HG02610 (cell line): Measurements from ENCODE around the gene EGLN2.
"Not testable (repeated sequence)": the region's sequence is repeated elsewhere in the genome, so short reads cannot be mapped to it uniquely, and the experiment has no call there.

Experiments
- ATAC-seq: cut with Tn5 transposase; IDR thresholded peaks from one replicate; pipeline ENCODE4 v1.9.1; 2021; ENCODE audit warnings: mild to moderate bottlenecking, moderate library complexity; ENCODE audit not compliant: unreplicated experiment

Gene EGLN2

DNA sequence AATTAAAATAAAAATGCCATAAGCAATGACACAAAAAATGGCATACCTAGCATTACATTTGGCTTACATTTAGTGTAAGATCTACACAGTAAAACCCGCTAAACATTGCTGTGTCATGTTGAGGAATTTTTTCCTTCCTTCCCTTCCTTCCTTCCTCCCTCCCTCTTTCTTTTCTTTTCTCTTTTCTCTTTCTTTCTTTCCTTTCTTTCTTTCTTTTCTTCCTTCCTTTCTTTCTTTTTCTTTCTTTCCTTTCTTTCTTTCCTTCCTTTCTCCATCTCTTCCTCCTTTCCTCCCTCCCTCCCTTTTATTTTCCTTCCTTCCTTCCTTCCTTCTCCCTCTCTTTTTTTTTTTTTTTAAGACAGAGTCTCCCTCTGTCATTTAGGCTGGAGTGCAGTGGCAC, 39.5 kb downstream of the EGLN2 start:
- not testable (repeated sequence) for ATAC-seq

DNA sequence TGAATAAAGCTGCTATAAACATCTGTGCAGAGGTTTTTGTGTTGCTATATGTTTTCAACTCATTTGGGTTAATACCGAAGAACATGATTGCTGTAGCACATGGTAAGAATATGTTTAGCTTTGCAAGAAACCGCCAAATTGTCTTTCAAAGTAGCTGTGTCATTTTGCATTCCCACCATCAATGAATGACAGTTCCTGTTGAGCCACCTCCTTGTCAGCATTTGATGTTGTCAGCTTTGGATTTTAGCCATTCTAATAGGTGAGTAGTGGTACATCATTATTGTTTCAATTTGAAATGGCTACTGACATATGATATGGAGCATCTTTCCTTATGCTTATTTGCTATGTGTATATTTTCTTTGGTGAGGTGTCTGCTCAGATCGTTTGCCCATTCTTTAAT, 43.0 kb downstream of the EGLN2 start:
- not testable (repeated sequence) for ATAC-seq

DNA sequence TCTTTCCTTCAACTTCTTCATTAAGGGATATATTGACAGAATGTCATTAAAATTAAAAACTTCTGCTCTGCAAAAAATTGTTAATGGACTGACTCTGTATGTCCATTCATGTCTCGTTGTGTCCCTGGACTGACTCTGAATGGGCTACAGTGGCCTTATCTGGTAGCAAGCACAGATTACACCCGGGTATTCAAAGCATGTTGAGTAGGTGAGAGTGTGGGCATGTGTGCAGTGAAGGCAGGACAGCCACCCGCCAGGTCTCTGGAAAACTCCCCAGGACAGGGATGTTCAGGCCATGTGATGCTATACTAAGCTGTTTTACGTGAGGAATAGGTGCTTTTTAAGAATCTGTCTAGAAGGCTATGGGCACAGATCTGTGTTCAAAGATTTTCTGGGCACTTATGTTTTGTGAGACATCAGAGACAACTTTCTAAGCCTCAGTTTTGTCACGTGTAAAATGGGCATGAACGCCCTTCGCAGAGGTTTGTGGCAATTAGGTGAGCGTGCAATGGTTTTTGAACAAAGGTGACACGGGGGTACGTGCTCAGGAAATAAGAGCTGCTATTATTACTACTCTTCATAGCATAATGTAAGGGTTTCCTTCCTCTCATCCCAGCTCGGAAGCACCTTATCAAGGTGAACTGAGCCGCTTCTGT, 44.1 kb downstream of the EGLN2 start:
- ATAC-seq = not testable (repeated sequence)

DNA sequence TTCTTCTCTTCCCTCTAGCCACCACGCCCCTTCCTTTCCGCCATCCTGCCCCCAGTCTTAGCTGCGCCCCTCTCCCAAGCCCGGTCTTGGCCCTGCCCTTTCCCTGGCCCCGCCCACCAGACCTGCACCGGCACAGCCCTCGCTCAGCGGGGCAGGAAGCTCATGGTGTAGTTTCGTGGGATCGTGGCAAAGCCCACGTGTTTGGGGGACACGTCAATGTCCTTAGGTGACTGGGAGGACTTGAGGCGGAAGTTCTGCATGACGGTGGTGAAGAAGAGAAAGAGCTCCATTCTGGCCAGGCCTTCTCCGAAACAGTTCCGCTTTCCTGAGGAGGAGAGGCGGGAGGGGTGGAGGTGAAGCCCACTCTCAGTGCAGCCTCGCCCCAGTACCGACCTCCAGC, 44.7 kb downstream of the EGLN2 start:
- not testable (repeated sequence) for ATAC-seq

DNA sequence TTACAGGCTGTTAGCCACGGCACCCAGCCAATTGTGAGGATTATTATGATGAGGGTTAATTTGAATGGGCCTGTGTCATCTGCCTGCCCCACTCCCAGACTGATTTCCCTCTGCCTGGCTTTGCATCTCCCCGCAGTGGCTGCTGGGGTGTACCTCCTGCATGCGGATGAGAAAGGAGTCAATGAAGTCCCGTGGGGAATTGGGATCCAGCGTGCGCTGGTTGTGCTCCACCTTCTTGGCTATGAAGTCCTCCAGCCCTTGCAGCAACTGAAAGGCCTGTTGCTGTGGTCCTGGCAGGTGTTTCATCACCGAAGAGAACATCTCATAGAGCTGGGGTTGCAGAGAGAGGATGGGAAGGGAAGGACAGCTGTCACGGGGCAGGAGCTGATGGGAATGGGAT, 47.7 kb downstream of the EGLN2 start:
- not testable (repeated sequence) for ATAC-seq

DNA sequence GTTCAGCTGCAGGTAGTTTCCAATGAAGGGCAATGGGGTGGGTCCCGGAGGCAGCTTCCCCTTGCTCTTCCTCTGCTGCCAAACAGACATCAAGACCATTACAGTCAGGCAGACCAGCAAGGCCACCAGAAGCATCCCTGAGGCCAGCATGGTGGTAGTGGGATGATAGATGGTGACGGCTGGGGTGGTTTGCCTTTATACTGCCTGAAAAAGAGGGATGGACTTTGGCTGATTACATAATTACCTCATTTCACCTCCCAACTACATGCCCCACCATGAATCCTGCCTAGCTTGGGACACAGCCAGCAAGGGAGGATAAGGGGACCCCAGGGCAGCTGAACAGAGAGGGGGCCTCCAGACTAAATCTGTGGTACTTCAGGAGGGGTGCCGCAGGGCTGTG, 51.3 kb downstream of the EGLN2 start, which contains the start of gene CYP2A6:
Gene CYP2A6 (minus strand): TSS at position 171 of the 400 bp plus-strand sequence. CDS start 21 bp downstream, at position 150.
- not testable (repeated sequence) for ATAC-seq

DNA sequence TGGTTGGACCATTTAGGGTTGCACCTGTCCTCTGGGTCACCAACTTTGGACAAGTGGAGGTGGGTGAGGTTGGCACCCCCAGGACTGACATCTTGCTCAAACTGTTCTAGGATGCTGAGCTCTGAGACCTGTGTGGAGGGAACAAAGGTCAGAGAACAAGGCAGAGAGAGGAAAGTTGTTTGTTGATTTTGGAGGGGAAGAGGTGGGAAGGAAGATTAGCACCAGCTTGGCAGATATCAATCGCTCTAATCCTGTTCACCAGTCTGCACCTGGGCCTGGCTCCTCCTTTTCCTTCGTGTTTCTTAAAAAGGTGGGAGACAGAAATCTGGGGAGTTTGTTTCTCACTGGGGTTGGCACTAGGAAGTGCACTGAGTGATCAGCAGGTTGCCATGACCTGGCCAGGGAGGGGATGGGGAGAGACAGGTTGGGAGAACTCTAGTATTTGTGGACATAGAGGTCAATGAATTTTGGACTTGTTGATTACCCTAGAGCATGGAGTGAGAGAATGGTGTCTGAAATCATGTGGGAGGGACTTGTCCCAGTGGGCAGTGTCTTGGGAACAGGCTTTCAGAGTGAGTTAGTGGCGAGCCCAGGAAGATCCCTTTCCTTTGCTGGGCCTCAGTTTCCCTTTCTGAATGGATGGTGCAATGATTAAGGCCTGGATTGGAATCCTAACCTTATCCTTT, 53.6 kb downstream of the EGLN2 start:
- ATAC-seq = not testable (repeated sequence)
